HG03135 (cell line): Measurements from ENCODE around the gene EVI5.
A peak's percentile ranks its signal among the peaks of the same experiment; 100 is the strongest.

Experiments
- ATAC-seq: cut with Tn5 transposase; IDR thresholded peaks from one replicate; pipeline ENCODE4 v1.9.1; 2021; ENCODE audit warnings: mild to moderate bottlenecking, moderate library complexity; ENCODE audit not compliant: unreplicated experiment

EVI5 gene

GRCh38 chr1:92784639-92785500, at the start of gene EVI5:
Gene EVI5, minus strand, starts transcription at chr1:92785108. Its CDS starts 48,562 bp downstream, at chr1:92736546.
- ATAC-seq, result peak; percentile 92

- ATAC-seq, result no peak
These were observed 49.7 kb upstream of the EVI5 start for GRCh38 chr1:92834617-92835016.

- no peak for ATAC-seq
These were observed 48.9 kb upstream of the EVI5 start for GRCh38 chr1:92833840-92834239.

GRCh38 chr1:92832537-92833114, 47.7 kb upstream of the EVI5 start:
- ATAC-seq, result peak; percentile 4

GRCh38 chr1:92831762-92832536, 47.0 kb upstream of the EVI5 start, which contains the start of gene RPL5:
Gene RPL5, plus strand, starts transcription at chr1:92832040. Its CDS starts 75 bp downstream, at chr1:92832115.
- ATAC-seq, result peak; percentile 97

- no peak for ATAC-seq
These were observed 46.5 kb upstream of the EVI5 start for GRCh38 chr1:92831368-92831761.

- ATAC-seq, result no peak
These were observed 41.9 kb upstream of the EVI5 start for GRCh38 chr1:92826792-92827191.

- no peak for ATAC-seq
These were observed 38.0 kb upstream of the EVI5 start for GRCh38 chr1:92822879-92823278.

GRCh38 chr1:92820551-92820950, 35.6 kb upstream of the EVI5 start:
- ATAC-seq, result no peak

GRCh38 chr1:92820024-92820423, 35.1 kb upstream of the EVI5 start:
- ATAC-seq, result no peak

GRCh38 chr1:92817986-92818764, 33.3 kb upstream of the EVI5 start:
- peak; percentile 80 for ATAC-seq

- no peak for ATAC-seq
These were observed 32.3 kb upstream of the EVI5 start for GRCh38 chr1:92817137-92817697.

- no peak for ATAC-seq
These were observed 31.8 kb upstream of the EVI5 start for GRCh38 chr1:92816732-92817131.

GRCh38 chr1:92808381-92808780, 23.5 kb upstream of the EVI5 start:
- no peak for ATAC-seq

GRCh38 chr1:92805216-92805615, 20.3 kb upstream of the EVI5 start:
- ATAC-seq, result no peak

- ATAC-seq, result no peak
These were observed 19.9 kb upstream of the EVI5 start for GRCh38 chr1:92804721-92805201.

GRCh38 chr1:92803140-92803887, 18.4 kb upstream of the EVI5 start:
- ATAC-seq, result no peak

- ATAC-seq, result no peak
These were observed 13.1 kb upstream of the EVI5 start for GRCh38 chr1:92797961-92798360.

- no peak for ATAC-seq
These were observed 12.4 kb upstream of the EVI5 start for GRCh38 chr1:92797297-92797696.

- ATAC-seq, result no peak
These were observed 10.3 kb upstream of the EVI5 start for GRCh38 chr1:92795166-92795565.
